HS-5 (cell line): ENCODE measurements around the gene STAG3.
"Not testable (repeated sequence)": the region's sequence is repeated elsewhere in the genome, so short reads cannot be mapped to it uniquely, and the experiment has no call there.

Experiments used
- DNase-seq: peaks from one replicate; pipeline ENCODE4 v3.0.0-alpha.2; 2012; ENCODE audit warnings: low read depth

The STAG3 gene

DNA sequence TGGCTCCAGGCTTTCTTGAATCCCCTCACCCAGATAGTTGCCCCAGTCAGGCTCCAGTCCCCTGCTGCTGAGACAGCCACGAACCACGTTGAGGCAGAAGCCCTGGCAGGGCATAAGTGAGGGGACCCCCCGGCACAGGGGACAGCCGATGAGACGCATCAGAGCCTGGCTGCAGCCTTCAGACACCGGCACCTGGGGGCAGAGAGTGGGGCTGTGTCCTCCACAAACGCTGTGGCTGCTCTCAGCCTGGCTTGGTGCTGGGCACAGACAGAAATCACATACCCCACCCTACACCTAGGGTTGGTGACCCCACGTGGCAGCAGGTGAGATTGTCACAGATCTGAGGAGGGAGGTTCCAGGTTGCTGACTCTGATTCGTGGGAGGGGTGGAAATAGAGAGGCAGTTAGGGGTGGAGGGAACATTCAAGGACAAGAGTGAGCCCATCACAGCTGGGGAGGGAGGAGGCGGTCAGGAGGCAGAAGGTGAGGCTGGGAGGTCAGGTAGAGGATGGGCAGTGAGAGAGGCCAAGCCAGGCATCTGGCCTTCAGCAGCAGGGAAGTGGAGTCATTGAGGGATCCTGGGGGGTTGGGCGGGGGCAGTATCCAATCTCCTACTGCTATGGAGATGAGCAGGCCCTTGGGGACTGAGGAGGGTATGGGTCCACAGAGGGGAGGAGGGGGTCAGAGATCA is 3.8 kb upstream of the STAG3 start:
- DNase-seq: no peak

DNA sequence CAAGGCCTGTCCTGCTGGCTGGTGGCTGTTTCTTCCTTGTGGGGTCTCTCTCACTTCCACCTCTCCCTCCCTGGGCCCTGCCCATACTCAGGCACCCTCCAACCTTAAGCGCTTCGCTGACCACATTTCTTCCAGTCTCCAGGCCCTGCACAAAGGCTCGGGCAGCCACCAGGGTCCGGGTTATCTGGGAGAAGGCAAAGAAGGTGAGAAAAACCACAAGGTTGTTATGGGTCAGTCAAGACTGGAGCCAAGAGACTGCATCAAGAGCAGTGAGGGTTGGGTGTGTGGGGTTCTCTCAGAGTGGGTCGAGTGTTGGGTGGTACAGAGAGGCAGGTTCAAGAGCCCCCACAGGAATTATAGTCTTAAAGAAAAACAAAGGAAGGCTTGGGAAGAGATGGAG is 3.1 kb upstream of the STAG3 start:
- no peak for DNase-seq

DNA sequence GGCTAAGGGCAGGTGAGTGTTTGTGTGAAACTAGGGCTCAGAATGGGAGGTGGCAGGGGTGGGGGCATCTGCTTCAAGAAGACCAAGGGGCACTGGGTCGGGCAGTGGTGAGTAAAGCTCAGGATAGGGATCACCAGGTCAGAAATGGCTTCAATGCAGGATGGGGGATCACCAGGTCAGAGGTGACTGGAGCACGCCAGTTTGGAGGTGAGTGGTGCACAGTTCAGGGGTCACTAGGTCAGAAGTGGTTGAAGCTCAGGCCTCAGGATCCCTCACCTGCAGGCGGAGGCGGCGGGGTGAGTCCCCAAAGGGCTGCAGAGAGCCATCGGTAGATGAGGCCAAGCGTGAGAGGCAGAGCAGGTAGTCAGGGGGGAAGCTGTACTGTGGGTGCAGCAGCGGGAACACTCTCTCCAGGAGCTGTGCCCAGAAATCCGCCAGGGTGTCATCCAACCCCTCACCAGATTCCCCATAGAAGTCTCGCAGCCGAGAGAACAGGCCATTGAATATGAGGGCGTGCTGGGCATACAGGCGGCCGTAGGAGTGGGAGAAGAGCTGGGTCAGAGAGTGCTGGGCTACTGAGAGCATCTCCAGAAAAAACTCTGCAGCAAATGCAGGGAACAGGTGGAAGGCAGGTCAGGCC is 2.3 kb upstream of the STAG3 start:
- DNase-seq: no peak

DNA sequence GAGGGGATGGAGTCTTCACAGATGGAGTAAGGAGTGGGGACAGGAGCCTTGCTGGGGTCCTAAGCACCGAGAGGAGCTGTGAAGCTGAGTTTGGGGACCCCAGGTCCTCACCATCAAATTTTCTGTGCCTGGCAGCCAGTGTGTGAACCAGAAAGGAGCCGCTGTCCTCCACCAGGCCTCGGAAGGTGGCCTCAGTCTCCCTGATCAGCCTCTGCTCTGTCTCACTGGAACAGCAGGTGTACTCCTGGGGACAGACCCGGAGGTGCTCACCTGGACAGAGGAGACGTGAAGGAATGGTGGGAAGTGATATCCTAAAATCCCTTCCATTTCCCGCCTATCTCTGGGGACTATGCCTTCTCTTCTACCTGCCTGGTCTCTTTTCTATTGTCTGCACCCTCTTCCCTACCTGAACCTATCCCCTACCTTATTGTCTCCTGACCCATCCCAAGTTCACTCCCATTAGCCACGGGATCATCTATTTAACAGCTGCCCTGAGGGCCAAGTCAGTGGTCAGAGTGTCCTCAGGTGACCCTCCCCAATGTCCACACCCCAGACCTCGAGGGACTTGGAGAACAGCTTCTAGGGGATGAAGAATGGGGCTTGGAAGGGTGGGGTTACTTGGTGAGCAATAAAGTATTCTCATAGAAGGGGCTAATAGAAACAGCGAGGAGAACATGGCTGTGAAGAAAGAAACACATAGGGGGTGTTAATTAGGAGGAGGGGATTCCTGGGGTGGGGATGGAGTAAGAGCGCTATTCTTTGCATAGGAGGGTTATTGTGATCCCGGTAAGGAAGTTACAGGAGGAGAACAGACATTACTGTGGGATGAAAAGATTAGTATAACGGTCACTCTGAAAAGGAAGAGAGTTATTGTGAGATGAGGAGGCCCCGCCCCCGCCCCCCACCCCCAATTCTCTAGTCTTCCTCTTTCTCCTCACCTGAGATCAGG is 1.3 kb upstream of the STAG3 start:
- DNase-seq: no peak

DNA sequence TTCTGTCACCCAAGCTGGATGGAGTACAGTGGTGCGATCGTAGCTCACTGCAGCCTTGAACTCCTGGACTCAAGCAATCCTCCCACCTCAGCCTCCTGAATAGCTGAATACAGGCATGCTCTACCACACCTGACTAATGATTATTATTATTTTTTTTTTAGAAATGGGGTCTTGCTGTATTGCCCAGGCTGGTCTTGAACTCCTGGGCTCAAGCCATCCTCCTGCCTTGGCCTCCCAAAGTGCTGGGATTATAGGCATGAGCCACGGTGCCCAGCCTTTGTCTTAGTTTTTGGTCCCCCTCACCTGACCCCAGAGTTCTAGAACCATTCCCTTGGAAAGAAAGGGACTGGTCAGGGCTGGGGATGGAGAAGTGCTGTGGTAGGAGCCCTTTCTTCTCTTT is 2.4 kb downstream of the STAG3 start:
- DNase-seq: not testable (repeated sequence)

DNA sequence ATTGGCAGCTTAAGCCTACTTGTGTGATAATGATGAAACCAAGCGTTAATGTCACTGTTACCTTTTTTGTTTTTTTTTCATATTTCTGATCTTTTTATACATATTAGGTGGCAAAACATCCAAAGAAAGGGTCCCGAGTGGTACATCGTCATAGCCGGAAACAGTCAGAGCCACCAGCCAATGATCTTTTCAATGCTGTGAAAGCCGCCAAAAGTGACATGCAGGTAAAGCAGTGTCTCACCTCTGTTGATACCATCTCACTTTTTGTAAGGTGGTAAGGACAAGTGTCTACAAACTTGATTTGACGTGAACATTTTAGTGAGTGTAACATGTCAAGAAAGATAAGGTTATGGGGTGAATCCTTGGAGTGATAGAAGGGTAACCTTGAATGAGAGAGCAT is 4.9 kb downstream of the STAG3 start:
- DNase-seq: not testable (repeated sequence)

DNA sequence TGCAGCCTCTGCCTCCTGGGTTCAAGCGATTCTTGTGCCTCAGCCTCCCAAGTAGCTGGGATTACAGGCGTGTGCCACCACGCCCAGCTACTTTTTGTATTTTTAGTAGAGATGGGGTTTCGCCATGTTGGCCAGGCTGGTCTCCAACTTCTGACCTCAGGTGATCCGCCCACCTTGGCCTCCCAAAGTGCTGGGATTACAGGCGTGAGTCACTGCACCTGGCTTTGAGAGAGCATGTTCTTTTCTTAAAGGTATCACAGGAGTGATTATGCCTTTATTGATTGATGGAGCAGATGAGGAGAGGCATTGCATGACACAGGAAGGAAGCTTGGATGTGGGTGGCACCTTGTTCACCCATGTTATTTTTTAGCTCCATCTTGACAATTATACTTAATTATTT is 5.4 kb downstream of the STAG3 start:
- not testable (repeated sequence) for DNase-seq

DNA sequence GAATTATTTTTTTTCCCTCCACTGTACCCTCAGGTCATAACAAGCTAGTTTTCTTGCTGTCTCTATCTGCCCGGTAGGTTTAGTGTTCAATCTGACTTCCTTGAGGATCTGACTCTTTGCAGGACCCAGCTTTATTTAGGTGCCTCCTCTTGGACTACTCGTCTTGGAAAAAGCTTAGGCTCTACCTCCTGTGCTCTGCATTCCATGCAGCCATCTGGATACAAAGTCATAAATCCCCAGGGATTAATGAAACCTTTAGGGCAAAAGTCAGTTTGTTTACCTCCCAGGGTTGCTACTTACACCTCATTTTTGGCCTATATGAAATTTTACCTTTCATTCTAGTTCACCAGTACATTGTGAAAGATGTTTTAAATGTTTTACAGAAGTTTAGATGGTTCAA is 8.0 kb downstream of the STAG3 start:
- no peak for DNase-seq

DNA sequence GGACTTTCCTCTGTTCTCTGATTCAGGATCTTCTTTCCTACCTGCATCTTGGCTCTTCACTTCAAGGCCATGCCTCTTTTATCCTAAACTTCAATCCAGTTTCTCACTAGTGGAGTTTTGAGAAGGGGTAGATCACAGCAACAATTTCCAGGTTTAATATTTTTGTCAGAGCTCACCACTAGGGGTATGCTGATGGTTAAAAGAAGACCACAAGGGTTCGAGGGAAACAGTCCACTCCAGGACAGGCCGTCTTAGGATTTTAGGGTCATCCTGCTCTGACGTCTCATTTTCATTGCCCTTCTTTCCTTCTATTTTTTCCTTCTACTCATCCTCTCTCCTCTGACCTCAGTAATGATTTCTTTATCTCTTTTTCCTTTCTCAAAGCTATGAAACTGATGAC is 11.3 kb downstream of the STAG3 start:
- DNase-seq: no peak

DNA sequence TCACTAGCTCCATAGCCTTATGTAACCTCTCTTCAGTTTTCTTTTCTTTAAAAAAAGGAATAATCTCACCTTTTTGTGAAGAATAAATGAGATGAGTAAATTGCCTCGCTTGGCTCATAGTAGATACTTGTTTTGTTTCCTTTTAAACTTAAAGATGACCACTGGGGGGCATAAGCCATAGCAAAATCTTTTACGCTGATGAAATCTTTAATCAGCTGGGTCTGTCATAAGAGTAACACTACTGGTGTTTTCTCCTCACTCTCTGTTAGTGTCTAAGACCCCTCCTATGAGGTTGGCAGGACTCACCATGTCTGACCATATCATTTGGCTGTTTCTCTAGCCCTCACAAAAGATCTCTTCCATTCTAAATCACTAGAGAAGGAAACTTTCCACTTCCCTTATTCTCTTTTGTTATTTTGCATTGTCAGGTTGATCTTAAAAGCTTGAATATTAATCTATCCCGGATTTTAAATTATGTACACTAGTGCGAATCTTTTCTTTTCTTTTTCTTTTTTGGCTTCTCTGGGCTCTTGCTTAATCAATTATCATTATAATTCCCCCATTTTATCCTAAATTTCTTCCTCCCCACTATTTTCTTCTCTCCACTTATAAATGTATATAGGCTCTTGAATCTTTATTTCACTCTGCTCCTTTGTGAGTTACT is 12.5 kb downstream of the STAG3 start:
- DNase-seq: no peak

DNA sequence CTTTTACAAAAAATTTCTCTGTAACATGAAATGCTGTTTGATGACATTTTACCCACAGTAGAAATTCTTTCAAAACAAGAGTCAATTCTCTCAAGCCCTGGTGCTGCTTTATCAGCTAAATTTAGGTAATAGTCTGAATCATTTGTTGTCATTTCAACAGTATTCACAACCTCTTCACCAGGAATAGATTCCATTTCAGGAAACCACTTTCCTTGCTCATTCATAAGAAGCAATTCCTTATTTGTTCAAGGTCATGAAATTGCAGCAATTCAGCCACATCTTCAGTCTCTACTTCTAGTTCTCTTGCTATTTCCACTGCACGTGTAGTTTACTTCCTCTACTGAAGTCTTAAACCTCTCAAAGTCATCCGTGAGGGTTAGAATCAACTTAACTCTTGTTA is 14.1 kb downstream of the STAG3 start:
- no peak for DNase-seq

DNA sequence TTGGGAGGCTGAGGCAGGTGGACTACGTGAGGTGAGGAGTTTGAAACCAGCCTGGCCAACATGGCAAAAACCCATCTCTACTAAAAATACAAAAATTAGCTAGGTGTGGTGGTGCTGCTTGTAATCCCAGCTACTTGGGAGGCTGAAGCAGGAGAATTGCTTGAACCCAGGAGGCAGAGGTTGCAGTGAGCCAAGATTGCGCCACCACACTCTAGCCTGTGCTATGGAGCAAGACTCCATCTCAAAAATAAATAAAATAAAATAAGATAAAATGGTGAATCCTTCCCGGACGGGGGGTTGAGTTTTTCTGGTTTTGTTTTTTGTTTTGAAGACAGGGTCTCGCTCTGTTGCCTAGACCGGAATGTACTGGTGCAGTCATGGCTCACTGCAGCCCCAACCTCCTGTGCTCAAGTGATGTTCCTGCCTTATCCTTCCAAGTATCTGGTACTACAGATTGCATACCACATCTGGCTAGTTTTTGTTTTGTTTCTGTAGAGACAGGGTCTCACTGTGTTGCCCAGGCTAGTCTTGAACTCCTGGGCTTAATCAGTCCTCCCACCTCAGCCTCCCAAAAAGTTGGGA is 14.7 kb downstream of the STAG3 start:
- DNase-seq: not testable (repeated sequence)

DNA sequence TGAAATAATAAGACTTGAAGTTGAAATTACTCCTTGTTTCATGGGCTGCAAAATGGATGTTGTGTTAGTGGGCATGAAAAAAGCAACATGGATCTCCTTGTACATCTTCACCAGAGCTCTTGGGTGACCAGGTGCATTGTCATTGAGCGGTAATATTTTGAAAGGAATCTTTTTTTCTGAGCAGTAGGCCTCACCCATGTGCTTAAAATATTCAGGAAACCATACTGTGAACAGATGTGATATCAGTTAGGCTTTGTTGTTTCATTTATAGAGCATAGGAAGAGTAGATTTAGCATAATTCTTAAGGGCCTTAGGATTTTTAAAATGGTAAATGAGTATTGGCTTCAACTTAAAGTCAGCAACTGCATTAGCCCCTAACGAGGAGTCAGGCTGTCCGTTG is 15.3 kb downstream of the STAG3 start:
- DNase-seq: no peak

DNA sequence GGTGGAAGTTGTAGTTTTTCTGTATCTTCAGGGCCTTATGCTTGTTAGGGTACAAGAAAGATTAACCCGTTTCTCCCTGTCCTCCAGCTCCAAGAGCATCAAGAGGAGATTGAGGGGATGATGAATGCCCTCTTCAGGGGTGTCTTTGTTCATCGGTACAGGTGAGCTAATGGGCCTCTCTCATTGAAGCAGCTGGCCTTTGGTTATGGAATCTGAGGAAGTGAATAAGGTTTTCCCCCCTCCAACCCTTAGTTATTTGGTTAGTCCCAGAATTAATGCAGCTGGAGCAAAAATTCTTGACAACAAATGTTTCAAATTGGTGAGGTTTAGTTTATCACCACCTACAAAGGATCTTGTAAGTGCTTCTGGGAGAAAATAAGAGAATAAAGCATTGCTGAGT is 17.5 kb downstream of the STAG3 start:
- no peak for DNase-seq

DNA sequence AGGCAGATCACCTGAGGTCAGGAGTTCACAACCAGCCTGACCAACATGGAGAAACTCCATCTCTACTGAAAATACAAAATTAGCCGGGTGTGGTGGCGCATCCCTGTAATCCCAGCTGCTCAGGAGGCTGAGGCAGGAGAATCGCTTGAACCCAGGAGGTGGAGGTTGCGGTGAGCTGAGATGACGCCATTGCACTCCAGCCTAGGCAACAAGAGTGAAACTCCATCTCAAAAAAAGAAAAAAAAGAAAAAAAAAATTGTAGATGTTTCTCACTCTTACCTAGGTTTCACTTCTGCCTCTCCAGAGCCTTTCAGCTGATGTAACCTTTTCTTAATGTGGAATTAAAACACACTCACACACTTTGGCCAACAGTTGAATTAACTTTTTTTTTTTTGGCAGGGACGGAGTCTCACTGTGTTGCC is 18.2 kb downstream of the STAG3 start:
- DNase-seq: not testable (repeated sequence)

DNA sequence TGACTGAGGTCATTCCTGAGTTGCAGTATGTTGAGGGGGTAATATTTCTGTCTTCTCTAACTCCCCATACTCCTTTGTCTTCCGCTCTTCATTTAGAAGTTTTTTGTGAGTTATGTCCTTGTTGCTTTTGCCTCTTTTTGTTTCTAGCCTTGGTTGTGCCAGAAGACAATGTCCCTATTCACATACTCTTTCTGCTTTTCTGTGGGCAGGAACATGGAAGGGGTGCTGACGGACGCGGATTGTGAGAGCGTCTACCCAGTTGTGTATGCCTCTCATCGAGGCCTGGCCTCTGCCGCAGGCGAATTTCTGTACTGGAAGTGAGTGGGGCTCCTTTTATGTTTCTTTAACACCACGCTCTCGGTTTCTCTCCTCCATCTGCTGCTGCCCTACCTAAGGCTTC is 20.5 kb downstream of the STAG3 start:
- DNase-seq: no peak

DNA sequence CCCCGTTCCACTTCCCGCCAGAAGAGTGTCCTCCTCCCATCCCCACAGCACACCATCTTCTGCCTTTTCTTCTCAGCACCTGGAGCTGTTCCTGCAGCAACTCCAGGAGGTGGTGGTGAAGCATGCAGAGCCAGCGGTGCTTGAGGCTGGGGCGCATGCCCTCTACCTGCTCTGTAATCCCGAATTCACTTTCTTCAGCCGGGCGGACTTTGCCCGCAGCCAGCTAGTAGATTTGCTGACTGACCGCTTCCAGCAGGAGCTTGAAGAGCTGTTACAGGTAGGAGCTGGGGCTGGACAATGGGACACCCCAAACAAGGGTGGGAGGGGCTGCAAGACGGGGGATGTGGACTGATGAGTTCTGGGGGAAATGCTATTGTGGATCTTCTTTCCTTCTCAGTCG is 23.0 kb downstream of the STAG3 start:
- no peak for DNase-seq

DNA sequence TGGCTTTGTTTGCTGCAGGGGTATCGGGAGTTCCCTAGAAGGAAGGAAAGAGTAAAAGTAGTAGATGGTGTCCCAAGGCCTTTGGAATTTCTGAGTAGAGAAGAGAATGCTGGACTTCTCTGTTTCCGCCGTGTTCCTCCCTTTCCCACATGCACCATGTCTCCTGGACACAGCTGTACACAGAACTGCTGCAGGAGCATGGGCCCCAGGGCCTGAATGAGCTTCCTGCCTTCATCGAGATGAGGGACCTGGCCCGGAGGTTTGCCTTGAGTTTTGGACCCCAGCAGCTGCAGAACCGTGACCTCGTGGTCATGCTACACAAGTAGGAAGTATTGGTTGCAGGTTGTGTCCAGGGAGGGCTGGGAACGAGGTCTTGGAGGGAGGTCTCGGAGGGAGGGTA is 26.7 kb downstream of the STAG3 start:
- no peak for DNase-seq

DNA sequence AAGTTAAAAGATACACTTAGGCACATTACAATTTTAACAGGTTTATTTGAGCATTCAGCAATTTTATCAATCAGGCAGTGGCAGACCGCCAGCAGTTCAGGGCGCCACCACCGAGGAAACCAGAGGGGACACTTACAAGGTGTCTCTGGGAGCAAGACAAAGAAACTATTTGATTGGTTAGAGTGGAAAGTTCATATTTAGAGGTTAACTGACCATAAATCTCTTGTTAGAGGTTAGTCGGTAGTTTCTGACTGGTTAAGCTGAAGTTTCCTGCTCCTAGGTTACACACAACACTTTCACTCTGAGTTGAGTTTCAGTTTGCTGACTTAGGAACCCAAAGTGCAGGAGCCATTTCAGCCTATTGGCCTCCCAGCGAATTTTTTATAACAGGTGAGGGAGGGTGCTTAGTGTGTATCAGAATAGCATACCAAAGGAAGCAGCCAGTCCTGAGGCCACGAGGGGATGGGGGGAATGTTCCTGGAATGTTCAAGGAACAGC is 31.2 kb downstream of the STAG3 start:
- no peak for DNase-seq

DNA sequence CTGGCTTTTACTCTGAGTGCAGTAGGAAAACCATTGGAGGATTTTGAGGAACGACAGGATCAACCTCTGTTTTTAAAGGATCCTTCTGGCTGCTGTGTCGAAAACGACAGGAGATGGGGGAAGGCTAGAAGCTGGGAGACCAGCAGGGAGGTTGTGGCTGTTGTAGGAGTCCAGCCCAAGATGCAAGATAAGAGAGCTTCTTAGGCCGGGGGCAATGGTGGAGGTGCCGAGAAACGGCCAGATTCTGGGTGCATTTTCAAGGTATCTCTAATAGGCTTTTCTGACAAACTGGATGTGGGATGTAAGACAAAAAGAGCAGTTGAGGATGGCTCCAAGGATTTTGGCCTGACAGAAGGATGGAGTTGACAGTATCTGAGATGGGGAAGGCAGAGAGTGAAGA is 31.8 kb downstream of the STAG3 start:
- no peak for DNase-seq

DNA sequence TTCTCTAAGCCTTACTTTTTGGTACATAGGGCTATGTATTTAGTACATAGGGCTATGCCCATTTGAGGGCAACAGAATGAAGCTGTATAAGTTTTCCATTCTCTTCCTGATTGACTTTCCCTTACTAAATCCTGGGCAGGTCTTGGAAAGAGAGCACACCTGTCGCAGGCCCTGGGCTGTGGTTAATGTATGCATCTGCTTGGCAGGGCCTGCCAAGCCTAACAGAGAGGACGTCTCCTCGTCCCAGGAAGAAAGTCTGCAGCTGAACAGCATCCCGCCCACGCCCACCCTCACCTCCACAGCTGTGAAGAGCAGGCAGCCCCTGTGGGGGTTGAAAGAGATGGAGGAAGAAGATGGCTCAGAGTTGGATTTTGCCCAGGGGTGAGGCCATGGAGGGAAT is 33.1 kb downstream of the STAG3 start:
- no peak for DNase-seq

DNA sequence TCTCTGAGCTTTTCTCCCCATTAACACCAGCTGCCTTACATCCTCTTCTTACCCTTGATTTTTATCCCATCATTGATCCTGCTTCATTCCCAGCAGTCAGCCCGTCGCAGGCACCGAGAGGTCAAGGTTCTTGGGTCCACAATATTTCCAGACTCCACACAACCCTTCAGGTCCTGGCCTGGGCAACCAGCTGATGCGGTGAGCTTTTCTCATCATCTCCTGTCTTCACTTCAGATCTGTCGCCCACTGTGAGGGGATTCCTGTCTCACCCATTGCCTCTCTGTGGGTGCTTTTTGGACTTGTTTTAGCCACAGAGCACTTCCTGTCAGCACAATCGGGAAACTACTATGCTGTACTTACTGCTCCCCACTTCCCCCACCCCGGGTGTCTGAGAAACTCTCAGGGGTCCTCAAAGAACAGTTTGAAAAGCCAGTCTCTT is 33.6 kb downstream of the STAG3 start:
- DNase-seq: no peak
